ENCODE results near the gene TAPBP. TPM values are rescaled to one million over a fixed set of nuclear protein-coding genes. Genes with fewer than 3 reads are reported as not detected.

Gene TAPBP
- total RNA-seq, 1 donor from 2014 or later: 93.0 TPM

GRCh38 chr6:33259032-33259431 lies 54.8 kb downstream of the TAPBP start:
- no peak for DNase-seq
- no peak for ATAC-seq
- intact Hi-C loops (cut with micrococcal nuclease): no loop called here

DNA sequence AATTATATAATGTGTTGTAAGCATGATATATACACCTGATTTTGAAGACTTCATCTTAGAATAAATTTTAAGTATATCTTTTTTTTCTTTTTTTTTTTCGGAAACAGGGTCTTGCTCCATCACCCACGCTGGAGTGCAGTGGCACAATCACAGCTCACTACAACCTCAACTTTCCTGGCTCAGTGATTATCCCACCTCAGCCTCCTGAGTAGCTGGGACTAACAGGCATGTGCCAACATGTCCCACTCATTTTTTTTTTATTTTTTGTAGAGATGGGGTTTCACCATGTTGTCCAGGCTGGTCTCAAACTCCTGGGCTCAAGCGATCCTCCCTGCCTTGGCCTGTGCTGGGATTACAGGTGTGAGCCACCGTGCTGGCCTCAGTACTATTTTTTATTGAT lies 59.3 kb downstream of the TAPBP start:
- intact Hi-C loops (cut with micrococcal nuclease): no loop called here
- DNase-seq (no peak), ATAC-seq (no peak)

GRCh38 chr6:33252759-33253158 lies 61.1 kb downstream of the TAPBP start:
- intact Hi-C loops (cut with micrococcal nuclease): no loop called here
- DNase-seq (no peak), ATAC-seq (no peak)

GRCh38 chr6:33251395-33252012 lies 62.4 kb downstream of the TAPBP start:
- no peak for DNase-seq

DNA sequence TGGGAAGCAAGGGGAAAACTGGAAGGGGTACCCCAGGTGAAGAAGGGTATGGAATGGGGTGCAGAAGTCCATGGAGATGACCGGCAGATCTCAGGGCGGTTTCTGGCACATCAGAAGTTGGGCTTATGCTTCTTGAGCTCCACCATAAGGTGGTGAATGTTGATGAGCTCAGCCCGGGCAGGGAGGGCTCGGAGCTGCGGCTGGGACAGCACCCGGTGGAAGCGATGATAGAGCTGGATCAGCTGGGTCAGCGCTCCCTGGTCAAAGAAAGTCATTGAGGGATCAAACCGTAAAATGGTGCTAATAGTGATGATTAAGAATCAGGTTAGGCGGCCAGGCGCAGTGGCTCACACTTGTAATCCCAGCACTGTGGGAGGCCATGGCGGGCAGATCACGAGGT lies 63.1 kb downstream of the TAPBP start:
- ATAC-seq (no peak), DNase-seq (no peak)
- intact Hi-C loops (cut with micrococcal nuclease): no loop called here

More at GRCh38 chr6:33251395-33252012, 62.4 kb downstream of the TAPBP start:
- ATAC-seq: no peak
- intact Hi-C loops (cut with micrococcal nuclease): no loop called here

DNA sequence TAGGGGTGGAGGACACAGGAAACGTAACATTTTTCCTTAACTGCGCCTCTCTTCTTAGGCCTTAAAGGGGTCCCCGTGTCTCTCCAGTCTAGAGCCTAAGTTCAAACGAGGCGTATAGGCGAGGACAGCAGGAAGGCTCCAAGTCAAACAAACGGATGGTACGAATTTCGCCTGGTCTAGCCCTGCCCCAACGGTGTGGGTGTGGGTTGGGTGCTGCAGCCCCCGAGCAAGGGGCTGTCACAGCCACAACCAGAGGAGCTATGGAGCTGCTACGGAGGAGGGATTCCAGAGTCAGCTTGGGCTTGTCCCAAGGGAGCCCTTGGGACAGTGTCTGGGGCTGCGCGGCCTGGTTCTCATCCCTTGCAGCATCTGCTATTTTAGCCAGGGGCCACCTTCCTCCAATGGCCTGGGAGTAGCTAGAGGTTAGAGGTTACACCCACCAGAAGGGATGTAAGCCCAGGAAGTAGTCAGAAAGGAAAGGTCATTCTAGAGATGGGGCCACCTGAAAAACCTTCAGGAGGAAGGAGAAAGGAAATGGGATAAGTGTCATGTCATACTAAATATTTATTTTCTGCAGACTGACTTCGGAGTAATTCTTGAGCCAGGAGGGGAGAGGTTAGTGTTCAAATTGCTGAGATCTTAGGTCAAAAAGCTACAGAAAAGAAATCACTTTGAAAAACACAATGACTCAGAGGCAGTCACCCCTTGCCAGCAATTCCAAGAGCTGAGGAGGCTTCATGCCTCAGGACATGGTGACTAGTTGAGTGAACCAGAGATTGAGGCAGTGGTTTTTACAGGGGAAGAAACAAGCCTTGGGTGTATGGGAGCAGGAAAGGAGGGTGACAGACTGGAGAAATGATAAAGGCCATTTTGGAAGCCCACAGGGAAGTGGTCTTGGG lies 63.9 kb downstream of the TAPBP start:
- intact Hi-C loops (cut with micrococcal nuclease): loop anchor here (5.0 to 10.0 kb wide), 2 partner anchors 88 to 235 kb away; no protein-coding TSS in a partner anchor
- peak; percentile 32 for DNase-seq
- ATAC-seq: peak; percentile 3

Small RNA genes lying within 50 kb of the gene (microRNA-seq; reads per million reads assigned to microRNA genes)
- not detected for gene MIR6834 (ENCODE audit: borderline number of aligned reads)
- not detected for gene MIR6873 (ENCODE audit: borderline number of aligned reads)

Other genes starting within 250 kb of the TAPBP start
- gene HLA-DPA1, start 240.4 kb downstream of the TAPBP start, total RNA-seq: 37.7 TPM
- gene HLA-DPB1, start 238.1 kb downstream of the TAPBP start, total RNA-seq: 41.5 TPM
- 1.9 TPM for gene COL11A2, start 121.6 kb downstream of the TAPBP start, total RNA-seq
- gene RXRB, start 113.4 kb downstream of the TAPBP start, total RNA-seq: 41.2 TPM
- gene SLC39A7, start 113.2 kb downstream of the TAPBP start, total RNA-seq: 47.7 TPM
- 24.8 TPM for gene HSD17B8, start 109.4 kb downstream of the TAPBP start, total RNA-seq
- 30.1 TPM for gene RING1, start 105.6 kb downstream of the TAPBP start, total RNA-seq
- 32.7 TPM for gene VPS52, start 42.2 kb downstream of the TAPBP start, total RNA-seq
- 931 TPM for gene RPS18, start 42.0 kb downstream of the TAPBP start, total RNA-seq
- 6.9 TPM for gene B3GALT4, start 37.0 kb downstream of the TAPBP start, total RNA-seq
- gene WDR46, start 24.8 kb downstream of the TAPBP start, total RNA-seq: 15.1 TPM
- 57.3 TPM for gene PFDN6, start 24.5 kb downstream of the TAPBP start, total RNA-seq
- gene RGL2, start 15.1 kb downstream of the TAPBP start, total RNA-seq: 59.4 TPM
- gene ZBTB22, start 3.7 kb upstream of the TAPBP start, total RNA-seq: 11.1 TPM
- 21.2 TPM for gene DAXX, start 8.9 kb upstream of the TAPBP start, total RNA-seq
- gene KIFC1, start 77.7 kb upstream of the TAPBP start, total RNA-seq: 0.74 TPM
- gene PHF1, start 96.9 kb upstream of the TAPBP start, total RNA-seq: 51.9 TPM
- gene CUTA, start 104.0 kb upstream of the TAPBP start, total RNA-seq: 120 TPM
- gene SYNGAP1, start 106.0 kb upstream of the TAPBP start, total RNA-seq: 6.2 TPM
- gene ZBTB9, start 140.5 kb upstream of the TAPBP start, total RNA-seq: 5.1 TPM